Gastroesophageal sphincter (tissue), 4 donors: ENCODE measurements around the gene EBP. TPM values are rescaled to one million over a fixed set of nuclear protein-coding genes. Genes with fewer than 3 reads are reported as not detected.
"Not testable (repeated sequence)": the region's sequence is repeated elsewhere in the genome, so short reads cannot be mapped to it uniquely, and the experiment has no call there.

Source experiments
- ATAC-seq: fragments of 150-250 bp; one replicate; pipeline ENCODE4 v1.9.1; 2016; ENCODE audit warnings: mild to moderate bottlenecking, moderate library complexity
- H3K27ac ChIP-seq, 4 donors: fragments of 200-600 bp; sonication (generic) in 3 of 4; 1 replicate in 3 of 4; 2 replicates in 1 of 4; pipeline ENCODE4 v1.5.1; 2016 to 2019
- H3K27me3 ChIP-seq: fragments of 200-600 bp; sonication (generic); one replicate; pipeline ENCODE4 v1.5.1; 2019
- H3K36me3 ChIP-seq, 2 donors: fragments of 200-600 bp; sonication (generic); one replicate each; pipeline ENCODE4 v1.5.1; 2019; ENCODE audit warnings: control low read depth in 1 of 2
- H3K4me1 ChIP-seq, 3 donors: fragments of 200-600 bp; sonication (generic); 1 replicate in 2 of 3; 2 replicates in 1 of 3; pipeline ENCODE4 v1.5.1; 2016 to 2019; ENCODE audit warnings: control low read depth in 2 of 3
- H3K4me3 ChIP-seq, 2 donors: fragments of 200-600 bp; sonication (generic); one replicate each; pipeline ENCODE4 v1.5.1; 2019; ENCODE audit warnings: mild to moderate bottlenecking in 1 of 2, moderate library complexity in 1 of 2
- H3K9me3 ChIP-seq, 3 donors: fragments of 200-600 bp; sonication (generic); one replicate each; pipeline ENCODE4 v1.5.1; 2017 to 2019; ENCODE audit warnings: control low read depth in 2 of 3
- EP300 ChIP-seq: sonication (generic); formaldehyde crosslinking; IDR thresholded peaks from one replicate; pipeline ENCODE4 v1.6.1; 2017; ENCODE audit warnings: antibody characterized with exemption, mild to moderate bottlenecking
- POLR2A ChIP-seq, 2 donors: fragments of 450-650 bp; IDR thresholded peaks; one replicate each; pipeline ENCODE4 v1.6.1; 2017; ENCODE audit warnings: antibody characterized with exemption in 2 of 2, mild to moderate bottlenecking in 2 of 2, moderate library complexity in 1 of 2
- POLR2AphosphoS5 ChIP-seq: sonication (generic); formaldehyde crosslinking; IDR thresholded peaks from one replicate; pipeline ENCODE4 v1.6.1; 2017; ENCODE audit warnings: antibody characterized with exemption
- WGBS, 2 donors: methylation state at CpG; one replicate each; pipeline ENCODE4 v1.1.5; 2018; ENCODE audit warnings: low coverage in 1 of 2; 5-methylcytosine and 5-hydroxymethylcytosine counted together
- total RNA-seq, 4 donors: library from RNA; depleted of rRNA; stranded (reverse); fragments of >200 nt; gene quantifications; one replicate each; pipeline ENCODE4 v1.1.0, GENCODE V29; 2016
- TF ChIP-seq, protein P1 (sequence below), 4 experiments: fragments of 200-600 bp in 2 of 4; fragments of 450-650 bp in 2 of 4; sonication (generic) in 1 of 4; IDR thresholded peaks; one replicate each; pipeline ENCODE4 v1.5.1; 2017 to 2019; ENCODE audit warnings: antibody characterized with exemption in 4 of 4, mild to moderate bottlenecking in 2 of 4, moderate library complexity in 2 of 4

EBP gene
- total RNA-seq, 4 donors from 2014 or later = 12.9 to 17.7 (median 14.5) TPM

DNA sequence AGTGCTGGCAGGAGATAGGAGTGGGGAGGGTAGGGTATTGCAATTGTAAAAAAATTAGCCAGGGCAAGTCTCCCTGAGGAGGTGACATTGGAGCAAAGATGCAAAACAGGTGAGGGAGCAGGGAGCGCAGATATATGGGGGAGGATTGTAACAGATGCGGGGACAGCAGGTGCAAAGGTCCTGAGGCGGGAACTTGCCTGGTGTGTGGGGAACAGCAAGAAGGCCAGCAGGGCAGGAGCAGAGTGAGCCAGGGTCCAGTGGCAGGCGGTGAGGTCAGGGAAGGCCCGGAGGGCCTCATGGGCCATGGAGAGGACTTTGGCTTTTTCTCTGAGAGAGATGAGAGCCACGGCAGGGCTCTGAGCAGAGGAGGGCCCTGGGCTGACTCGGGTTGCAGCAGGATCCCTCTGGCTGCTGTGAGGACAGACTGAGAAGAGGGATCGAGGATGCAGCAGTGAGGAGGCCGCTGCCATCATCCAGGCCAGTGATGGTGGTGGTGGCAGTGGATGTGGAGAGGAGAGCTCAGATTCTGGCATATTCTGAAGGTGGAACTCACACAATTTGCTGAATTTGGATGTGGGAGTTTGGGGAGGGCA lies 6.6 kb upstream of the EBP start:
- H3K9me3 ChIP-seq = no peaks in the 10 kb centered on the region
- no peak for ATAC-seq

DNA sequence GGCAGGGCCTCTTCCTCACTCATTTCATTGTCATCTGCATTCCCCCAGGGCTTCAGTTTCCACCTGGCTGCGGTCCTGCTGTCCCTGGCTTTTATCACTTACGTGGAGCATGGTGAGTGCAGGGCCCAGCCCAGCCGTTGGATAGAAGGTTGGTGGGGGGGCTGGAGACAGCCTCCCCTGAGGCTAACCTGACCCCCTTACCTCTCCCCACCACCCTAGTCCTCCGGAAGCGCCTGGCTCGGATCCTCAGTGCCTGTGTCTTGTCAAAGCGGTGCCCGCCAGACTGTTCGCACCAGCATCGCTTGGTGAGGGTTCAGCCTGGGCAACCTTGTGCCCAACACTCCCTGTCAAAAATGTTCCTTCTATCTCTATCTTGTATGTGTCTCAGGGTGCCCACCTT lies 5.8 kb upstream of the EBP start:
- Histone ChIP-seq H3K36me3 (peaks cover 0 to 36% of the 10 kb centered on the region in 2 donors), H3K4me1 (no peaks in the 10 kb centered on the region), H3K9me3 (no peaks in the 10 kb centered on the region), H3K27ac (no peak overlapping the region), H3K4me3 (no peak overlapping the region), H3K27me3 (no peaks in the 10 kb centered on the region)
- no peak for TF ChIP-seq POLR2A (IDR thresholded peaks at IDR 0.05)
- TF ChIP-seq EP300 = no peak
- TF ChIP-seq, protein P1, sequence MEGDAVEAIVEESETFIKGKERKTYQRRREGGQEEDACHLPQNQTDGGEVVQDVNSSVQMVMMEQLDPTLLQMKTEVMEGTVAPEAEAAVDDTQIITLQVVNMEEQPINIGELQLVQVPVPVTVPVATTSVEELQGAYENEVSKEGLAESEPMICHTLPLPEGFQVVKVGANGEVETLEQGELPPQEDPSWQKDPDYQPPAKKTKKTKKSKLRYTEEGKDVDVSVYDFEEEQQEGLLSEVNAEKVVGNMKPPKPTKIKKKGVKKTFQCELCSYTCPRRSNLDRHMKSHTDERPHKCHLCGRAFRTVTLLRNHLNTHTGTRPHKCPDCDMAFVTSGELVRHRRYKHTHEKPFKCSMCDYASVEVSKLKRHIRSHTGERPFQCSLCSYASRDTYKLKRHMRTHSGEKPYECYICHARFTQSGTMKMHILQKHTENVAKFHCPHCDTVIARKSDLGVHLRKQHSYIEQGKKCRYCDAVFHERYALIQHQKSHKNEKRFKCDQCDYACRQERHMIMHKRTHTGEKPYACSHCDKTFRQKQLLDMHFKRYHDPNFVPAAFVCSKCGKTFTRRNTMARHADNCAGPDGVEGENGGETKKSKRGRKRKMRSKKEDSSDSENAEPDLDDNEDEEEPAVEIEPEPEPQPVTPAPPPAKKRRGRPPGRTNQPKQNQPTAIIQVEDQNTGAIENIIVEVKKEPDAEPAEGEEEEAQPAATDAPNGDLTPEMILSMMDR (IDR thresholded peaks at IDR 0.05) = no peak
- no peak for TF ChIP-seq POLR2AphosphoS5
- no peak for ATAC-seq
- WGBS, 2 donors = 88% methylated on average over 6 of the region's 10 CpGs; no CpG with 5 or more reads in 1 of the 2 donors

More for the DNA sequence above, 6.6 kb upstream of the EBP start:
- no peaks in the 10 kb centered on the region for H3K27me3 ChIP-seq
- peaks cover 0 to 36% of the 10 kb centered on the region in 2 donors for H3K36me3 ChIP-seq
- peaks cover 0 to 3% (median 0%) of the 10 kb centered on the region in 3 donors for H3K4me1 ChIP-seq
- no peak for TF ChIP-seq EP300
- TF ChIP-seq POLR2A (IDR thresholded peaks at IDR 0.05) = no peak
- TF ChIP-seq POLR2AphosphoS5 = no peak
- TF ChIP-seq, protein P1 (IDR thresholded peaks at IDR 0.05) = no peak
- no peak overlapping the region for H3K4me3 ChIP-seq
- H3K27ac ChIP-seq = no peak overlapping the region
- 95 to 100% methylated on average over 6 to 8 of the region's 9 CpGs for WGBS, 2 donors

DNA sequence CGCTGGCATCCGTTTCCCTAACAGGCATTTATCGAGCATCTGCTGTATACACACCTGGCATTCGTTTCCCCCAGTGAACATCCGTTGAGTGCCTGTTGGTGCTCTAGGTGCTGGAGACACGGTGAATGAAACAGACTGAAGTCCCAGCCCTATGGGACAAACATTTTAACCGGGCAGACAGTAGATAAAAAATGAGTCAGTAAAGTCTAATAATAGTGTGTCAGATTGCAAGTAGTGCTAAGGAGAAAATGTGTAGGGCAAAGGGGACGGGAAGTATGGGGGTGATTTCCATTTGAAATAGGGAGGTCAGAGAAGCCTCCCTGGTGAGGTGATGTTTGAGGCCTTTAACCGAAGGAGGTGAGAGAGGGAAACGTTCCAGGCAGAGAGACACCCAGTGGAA lies 5.3 kb upstream of the EBP start:
- H3K27ac ChIP-seq = no peak overlapping the region
- ATAC-seq = no peak
- TF ChIP-seq, protein P1 (IDR thresholded peaks at IDR 0.05) = no peak

DNA sequence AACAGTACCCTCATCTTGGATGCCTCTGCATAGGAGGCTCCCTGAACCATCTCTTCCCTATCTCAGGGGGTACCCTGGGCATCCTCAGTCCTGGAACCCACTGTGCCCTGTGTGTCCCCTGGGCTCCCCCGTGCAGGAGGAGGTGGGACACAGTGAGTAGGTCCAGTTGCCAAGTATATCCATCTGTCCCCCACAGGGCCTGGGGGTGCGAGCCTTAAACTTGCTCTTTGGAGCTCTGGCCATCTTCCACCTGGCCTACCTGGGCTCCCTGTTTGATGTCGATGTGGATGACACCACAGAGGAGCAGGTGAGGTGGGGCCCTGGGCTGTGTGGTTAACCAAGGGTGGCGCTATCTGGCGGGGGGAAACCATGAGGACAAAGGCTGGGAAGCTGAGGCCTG lies 4.6 kb upstream of the EBP start:
- Histone ChIP-seq H3K27ac (no peak overlapping the region), H3K4me3 (no peak overlapping the region), H3K27me3 (no peaks in the 10 kb centered on the region), H3K36me3 (peaks cover 0 to 34% of the 10 kb centered on the region in 2 donors), H3K4me1 (peaks cover 0 to 4% (median 0%) of the 10 kb centered on the region in 3 donors), H3K9me3 (no peaks in the 10 kb centered on the region)
- 80% methylated on average over 1 of the region's 5 CpGs; no CpG with 5 or more reads in 1 of the 2 donors for WGBS, 2 donors
- TF ChIP-seq EP300 (no peak), POLR2AphosphoS5 (no peak), POLR2A (IDR thresholded peaks at IDR 0.05) (no peak)
- TF ChIP-seq, protein P1 (IDR thresholded peaks at IDR 0.05) = no peak
- no peak for ATAC-seq

More for the DNA sequence above, 5.3 kb upstream of the EBP start:
- peaks cover 0 to 36% of the 10 kb centered on the region in 2 donors for H3K36me3 ChIP-seq
- no peaks in the 10 kb centered on the region for H3K9me3 ChIP-seq
- no peak overlapping the region for H3K4me3 ChIP-seq
- no peaks in the 10 kb centered on the region for H3K27me3 ChIP-seq
- peaks cover 0 to 3% (median 0%) of the 10 kb centered on the region in 3 donors for H3K4me1 ChIP-seq
- WGBS, 2 donors = 59 to 79% methylated on average over 3 to 4 of the region's 10 CpGs

DNA sequence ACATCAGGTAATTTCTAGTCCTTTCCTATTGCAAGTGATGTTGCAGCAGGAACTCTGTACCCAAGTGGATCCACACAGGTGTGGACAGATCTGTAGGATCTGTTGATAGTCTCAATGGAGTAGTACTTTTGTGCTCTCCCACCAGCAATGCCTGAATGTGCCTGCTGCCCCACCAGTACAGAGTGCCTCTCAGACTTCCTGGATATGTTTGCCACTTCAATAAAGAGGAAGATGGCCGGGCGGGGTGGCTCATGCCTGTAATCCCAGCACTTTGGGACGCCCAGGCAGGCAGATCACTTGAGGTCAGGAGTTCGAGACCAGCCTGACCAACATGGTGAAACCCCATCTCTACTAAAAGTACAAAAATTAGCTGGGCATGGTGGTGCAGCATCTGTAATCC lies 2.1 kb upstream of the EBP start:
- H3K27me3 ChIP-seq, H3K9me3 ChIP-seq, H3K4me3 ChIP-seq, H3K27ac ChIP-seq, ATAC-seq: not testable (repeated sequence)
- no CpG with 5 or more reads among the region's 4 CpGs for WGBS, 2 donors
- H3K4me1 ChIP-seq = peaks cover 0 to 11% (median 0%) of the 10 kb centered on the region in 3 donors
- peaks cover 0 to 28% of the 10 kb centered on the region in 2 donors for H3K36me3 ChIP-seq
